B cell (primary cell): Measurements from ENCODE around the gene MCTP1.

Experiments
- CTCF ChIP-seq: fragments of 200-600 bp; IDR thresholded peaks from one replicate; pipeline ENCODE4 v1.8.0; 2022; ENCODE audit warnings: antibody characterized with exemption, mild to moderate bottlenecking
- EZH2 ChIP-seq: IDR thresholded peaks from 2 replicates; pipeline ENCODE4 v1.6.1; 2012; ENCODE audit warnings: borderline replicate concordance, low read depth, mild to moderate bottlenecking, moderate library complexity, low read length; ENCODE audit not compliant: insufficient read depth, poor library complexity, severe bottlenecking

GRCh38 chr5:94694671-94695070 is 590.2 kb downstream of the MCTP1 start:
- TF ChIP-seq CTCF = no peak
- TF ChIP-seq EZH2 = no peak
